CD4-positive, alpha-beta T cell treated with Interleukin-6 at 100 ng/mL for 8 hours (primary cell): Measurements from ENCODE around the gene MRPS27.
A peak's percentile ranks its signal among the peaks of the same experiment; 100 is the strongest.

ENCODE experiments used
- DNase-seq: peaks from one replicate; pipeline ENCODE4 v3.0.0-alpha.2; 2020; ENCODE audit warnings: mixed read lengths, low spot score

MRPS27 gene

DNA sequence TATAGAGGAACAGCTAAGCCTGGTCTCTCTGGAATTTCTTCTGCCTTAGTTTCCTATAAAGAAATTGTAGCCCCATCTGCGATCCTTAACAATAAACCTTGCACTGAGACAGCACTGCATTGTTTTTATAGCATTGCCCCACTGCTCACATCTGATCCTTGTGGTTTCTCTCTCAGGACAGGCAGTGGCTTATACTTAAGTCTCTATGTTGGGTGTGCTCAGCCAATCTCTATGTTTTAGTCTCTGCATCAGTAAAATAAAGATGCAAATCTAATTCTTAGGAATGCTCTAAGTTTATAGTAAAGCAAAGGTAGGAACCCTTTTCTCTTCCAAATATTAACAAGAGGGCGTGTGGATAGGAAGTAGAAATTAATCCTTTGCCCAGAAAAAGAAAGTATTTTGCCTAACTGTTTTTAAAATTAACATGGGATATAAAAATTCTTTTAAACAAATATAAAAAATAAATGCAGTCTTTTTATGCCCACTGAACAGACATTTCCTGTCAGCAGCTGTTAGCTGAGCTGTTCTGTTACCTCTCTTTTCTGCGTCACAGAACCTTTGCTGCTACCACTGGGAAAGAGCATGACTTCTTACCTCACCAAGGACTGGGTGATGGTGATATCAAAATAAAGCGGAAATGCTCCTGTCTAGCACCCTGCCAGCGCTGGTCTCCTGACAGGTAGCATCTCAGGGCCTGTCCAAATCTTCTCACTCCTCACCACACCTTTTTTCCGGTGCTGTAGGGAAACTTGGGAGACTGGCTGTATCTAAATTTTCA lies 29.5 kb downstream of the MRPS27 start:
- no peak for DNase-seq

- DNase-seq: no peak
Observed at GRCh38 chr5:72288924-72289323, 31.1 kb downstream of the MRPS27 start.

DNA sequence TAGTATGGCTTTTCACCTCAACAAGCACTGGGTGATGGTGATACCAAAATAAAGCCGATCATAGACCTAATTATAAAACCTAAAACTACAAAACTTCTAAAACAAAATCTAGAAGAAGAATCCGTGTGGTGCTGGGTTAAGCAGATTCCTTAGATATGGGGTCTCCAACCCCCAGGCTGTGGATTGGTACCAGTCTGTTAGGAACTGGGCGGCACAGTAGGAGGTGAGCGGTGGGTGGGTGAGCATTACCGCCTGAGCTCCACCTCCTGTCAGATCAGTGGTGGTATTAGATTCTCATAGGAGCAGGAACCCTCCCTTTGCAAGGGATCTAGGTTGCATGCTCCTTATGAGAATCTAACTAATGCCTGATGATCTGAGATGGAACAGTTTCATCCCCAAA lies 33.2 kb downstream of the MRPS27 start:
- DNase-seq: no peak

- DNase-seq: no peak
Observed at GRCh38 chr5:72285424-72285821, 34.6 kb downstream of the MRPS27 start.

GRCh38 chr5:72284559-72285423 lies 35.2 kb downstream of the MRPS27 start:
- DNase-seq: no peak

DNA sequence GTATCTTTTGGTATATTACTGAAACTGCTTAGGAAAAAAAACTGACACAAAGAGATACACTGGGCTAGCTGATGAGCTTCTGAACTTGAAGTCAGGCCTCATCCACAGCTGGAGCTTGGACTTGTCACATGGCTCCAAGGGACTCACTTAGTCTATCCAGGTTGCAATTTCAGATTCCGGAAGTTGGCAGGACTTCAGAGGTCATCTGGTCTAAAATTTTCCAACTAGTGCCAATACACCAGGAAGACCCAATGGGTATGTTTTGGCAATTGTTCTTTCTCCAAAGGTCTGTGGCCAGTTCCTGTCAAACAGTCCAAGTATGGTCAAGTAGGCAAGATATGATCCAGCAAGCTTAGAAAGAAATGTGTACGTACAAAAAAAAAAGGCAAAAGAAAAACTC lies 36.7 kb downstream of the MRPS27 start:
- DNase-seq: no peak

- no peak for DNase-seq
Observed at GRCh38 chr5:72282878-72283277, 37.2 kb downstream of the MRPS27 start.

DNA sequence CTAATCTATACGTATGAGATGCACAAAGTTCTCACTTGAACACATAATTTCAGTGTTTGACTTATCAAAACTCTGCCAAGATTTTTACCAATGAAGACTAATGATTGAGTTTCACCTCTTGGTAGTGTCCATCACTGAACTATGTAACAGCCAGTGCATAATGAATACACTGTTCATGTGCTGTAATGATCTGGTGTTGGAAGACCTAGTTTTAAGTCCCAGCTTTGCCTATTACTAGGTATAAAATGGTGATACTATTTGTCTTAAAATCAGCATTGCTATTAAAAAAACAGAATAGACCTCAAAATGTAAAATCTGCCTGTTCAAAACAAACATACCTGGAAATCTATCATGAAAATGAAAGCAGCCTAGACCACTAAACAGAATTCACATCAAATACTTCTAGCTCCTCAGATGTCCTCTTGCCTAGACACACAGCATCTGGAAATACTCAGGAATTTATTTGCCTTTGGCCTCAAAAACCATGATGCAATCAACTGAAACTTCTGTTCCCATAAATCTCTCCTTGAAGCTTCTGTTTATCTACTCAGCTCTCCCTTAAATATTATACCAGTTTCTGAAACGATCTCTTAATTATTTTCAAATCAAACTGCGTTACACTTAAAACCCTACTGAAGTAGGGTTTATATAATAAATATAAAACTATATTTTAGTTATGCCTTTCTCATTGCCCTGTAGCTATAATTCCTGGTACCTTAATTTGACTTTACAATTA lies 38.1 kb downstream of the MRPS27 start:
- no peak for DNase-seq

GRCh38 chr5:72281430-72281763 lies 38.6 kb downstream of the MRPS27 start:
- no peak for DNase-seq

DNA sequence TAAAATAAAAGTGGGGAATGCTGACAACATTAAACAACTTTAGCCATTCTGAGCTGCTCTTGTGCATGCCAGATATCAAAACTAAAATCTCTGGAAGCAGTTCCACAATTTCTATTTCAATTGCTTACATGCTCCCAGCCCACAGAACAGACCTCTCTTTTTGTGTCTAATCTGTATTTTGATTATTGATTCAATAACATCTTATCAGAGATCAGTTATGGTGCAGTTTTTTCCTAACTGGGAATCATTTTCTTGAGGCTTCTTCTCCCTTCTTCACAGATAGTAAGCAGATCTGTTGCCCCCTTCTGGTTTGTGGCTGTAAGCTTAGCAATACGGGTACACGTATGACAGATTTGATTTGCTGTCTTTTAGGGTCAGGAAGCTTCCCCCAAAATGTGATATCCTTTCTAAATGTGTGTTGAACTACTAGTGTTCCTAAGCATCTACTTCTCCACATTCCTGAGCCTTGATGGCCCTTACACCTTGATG lies 39.4 kb downstream of the MRPS27 start:
- no peak for DNase-seq

DNA sequence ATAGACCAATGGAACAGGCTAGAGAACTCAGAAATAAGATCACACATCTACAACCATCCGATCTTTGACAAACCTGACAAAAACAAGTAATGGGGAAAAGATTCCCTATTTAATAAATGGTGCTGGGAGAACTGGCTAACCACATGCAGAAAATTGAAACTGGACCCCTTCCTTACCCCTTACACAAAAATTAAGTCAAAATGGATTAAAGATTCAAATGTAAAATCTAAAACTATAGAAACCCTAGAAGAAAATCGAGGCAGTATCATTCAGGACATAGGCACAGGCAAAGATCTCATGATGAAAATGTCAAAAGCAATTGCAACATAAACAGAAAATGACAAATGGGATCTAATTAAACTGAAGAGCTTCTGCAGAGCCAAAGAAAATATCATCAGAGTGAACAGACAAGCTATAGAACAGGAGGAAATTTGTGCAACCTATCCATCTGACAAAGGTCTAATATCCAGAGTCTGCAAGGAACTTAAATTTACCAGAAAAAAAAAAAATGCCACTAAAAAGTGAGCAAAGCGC lies 43.8 kb downstream of the MRPS27 start:
- DNase-seq: no peak

- DNase-seq: no peak
Observed at GRCh38 chr5:72273547-72273946, 46.5 kb downstream of the MRPS27 start.

DNA sequence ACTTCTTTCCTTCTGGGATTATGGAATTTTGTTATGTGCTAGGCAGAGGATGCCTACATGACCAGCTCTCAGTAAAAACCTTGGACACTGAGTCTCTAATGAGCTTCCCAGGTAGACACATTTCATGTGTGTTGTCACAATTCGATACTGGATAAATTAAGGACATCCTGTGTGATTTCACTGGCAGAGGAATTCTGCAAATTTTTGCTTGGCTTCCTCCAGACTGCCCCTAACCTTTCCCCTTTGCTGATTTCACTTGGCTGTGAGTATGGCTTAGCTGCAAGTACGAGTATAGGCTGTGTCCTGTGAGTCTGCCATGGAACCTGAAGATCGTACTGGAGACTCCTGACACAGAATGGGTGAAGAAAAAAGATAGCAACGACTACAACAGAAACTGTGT lies 47.6 kb downstream of the MRPS27 start:
- no peak for DNase-seq

GRCh38 chr5:72271702-72272101 lies 48.3 kb downstream of the MRPS27 start:
- no peak for DNase-seq

DNA sequence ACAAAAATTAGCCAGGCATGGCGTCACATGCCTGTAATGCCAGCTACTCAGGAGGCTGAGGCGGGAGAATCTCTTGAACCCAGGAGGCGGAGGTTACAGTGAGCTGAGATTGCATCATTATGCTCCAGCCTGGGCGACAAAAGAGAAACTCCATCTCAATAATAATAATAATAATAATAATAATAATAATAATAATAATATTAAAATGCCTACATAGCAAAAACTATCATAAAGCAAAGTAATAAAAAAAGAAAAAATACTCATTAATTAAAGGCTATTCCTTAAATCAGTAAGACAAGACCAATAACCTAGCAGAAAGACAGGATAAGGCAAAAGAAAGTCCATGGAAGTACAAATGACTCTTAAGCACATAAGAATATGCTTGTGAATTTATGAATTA lies 50.0 kb downstream of the MRPS27 start:
- no peak for DNase-seq

GRCh38 chr5:72269411-72269780 lies 50.6 kb downstream of the MRPS27 start:
- no peak for DNase-seq

DNA sequence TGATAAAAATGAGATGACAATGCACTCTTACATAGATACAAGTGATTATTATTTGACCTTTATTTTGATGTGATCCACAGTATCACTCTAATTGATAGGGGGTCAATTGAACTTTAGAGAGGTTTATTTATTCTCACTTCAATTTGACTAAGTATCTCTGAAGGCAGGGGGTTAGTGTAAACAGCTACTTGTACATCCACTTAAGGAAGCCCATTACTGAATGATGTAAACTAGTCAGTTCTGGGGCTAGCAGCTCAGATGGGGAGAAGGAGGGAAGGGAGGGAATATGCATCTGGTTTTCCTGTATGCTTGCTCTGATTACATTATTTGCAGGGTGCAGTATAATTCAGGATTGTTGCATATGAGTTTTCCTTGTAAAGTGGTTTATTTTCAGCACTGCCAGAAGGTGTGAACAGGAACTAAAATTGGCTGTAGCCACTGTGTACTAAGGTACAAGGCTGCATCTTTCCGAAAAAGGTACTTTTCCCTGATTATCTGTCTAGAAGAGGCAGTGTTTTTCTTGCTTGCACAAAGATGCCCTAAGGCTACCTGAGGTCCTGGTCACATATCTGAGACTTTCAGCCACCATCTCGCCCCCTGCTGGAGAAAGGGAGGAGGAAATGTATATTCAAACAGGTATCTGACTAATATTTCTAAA lies 51.2 kb downstream of the MRPS27 start:
- DNase-seq: peak; percentile 35

GRCh38 chr5:72268260-72268659 lies 51.8 kb downstream of the MRPS27 start:
- DNase-seq: no peak

DNA sequence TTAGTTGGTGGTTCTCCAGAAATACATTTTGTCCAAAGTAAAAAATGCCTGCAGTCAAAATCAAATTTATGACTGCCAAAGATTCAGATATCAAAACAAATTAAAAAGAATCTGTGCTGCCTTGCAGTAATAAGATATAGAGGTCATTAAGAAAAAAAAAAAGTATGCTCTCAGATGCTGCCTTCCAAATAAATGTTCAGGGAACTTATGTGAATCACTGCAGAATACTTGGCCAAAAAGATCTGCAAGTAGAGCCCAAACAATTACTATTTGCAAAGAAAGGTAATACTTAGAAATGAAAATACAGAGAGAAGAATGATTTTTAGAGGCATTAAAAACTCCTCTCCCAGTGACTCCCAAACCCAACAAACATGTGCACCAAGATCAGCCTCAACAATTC lies 52.4 kb downstream of the MRPS27 start:
- DNase-seq: no peak

GRCh38 chr5:72266862-72267261 lies 53.2 kb downstream of the MRPS27 start:
- DNase-seq: no peak

DNA sequence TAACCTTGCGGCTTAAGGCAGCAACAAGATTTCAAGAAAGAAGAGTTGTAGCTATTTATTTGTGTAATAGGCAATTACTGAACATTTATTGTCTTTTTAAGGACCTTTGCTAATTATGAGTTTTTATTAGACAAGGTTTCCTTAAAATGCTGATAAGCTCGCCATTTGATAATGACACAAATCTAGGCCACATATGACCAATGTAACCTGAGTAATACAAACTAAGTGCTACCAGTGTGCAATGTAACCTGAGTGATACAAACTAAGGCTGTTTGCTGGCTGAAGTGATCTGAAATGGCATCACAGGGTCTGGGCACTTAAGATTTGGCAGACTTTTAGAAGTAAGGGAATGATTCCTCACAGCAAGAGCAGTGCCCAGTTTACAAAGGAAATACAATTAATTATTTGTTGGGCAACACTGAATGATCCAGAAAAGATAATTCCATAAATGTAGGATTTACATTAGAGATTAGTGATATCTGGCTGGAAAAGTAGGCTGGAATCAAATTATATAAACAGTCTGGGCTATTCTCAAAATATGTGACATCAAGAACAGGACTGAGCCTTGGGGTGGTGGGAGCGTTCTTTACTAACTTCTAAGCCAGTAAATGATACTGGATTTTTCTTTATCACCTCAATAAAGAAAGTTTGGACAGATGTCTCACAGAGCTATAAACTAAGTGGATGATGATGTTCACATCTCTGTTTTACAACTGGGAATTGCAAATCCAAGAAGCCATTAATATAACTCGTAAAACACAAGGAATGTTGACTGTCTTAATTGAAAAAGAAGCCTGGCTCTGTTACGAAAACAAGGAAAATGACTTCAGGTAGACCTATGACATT lies 54.8 kb downstream of the MRPS27 start:
- no peak for DNase-seq
